Measurements from ENCODE around the gene KIF26B. TPM values are rescaled to one million over a fixed set of nuclear protein-coding genes. Genes with fewer than 3 reads are reported as not detected.

KIF26B gene
- total RNA-seq, 1 donor from 2014 or later = 3.5 TPM

DNA sequence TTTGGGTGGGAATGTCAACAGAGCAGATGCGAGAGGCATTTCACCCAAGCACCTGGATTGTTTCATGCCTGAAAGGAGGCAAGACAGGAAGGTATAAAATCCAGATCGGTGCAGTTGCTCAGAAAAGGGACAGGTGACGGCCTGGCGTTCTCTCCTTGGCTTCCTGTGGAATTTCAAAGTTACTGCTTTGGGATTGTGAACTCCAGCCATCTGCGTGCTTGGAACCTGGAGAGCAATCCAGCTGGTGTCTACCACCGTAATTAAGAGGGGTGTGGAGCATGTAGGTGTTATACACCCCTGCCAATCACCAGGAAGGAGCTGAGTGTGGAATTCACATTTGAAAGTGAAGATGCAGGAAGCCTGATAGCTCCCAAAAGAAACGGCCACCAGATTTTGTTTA lies 286.1 kb downstream of the KIF26B start:
- intact Hi-C loops (cut with micrococcal nuclease) = no loop called here
- Histone ChIP-seq H3K27ac (replicated peaks) (no peak overlapping the region), H3K4me1 (no peaks in the 10 kb centered on the region), H3K36me3 (no peaks in the 10 kb centered on the region), H3K27me3 (ENCODE audit: low read depth) (peaks cover 30% of the 10 kb centered on the region), H3K4me3 (no peak overlapping the region), H3K9me3 (replicated peaks) (peaks cover 3% of the 10 kb centered on the region)
- no peak for DNase-seq
- TF ChIP-seq, protein P1, sequence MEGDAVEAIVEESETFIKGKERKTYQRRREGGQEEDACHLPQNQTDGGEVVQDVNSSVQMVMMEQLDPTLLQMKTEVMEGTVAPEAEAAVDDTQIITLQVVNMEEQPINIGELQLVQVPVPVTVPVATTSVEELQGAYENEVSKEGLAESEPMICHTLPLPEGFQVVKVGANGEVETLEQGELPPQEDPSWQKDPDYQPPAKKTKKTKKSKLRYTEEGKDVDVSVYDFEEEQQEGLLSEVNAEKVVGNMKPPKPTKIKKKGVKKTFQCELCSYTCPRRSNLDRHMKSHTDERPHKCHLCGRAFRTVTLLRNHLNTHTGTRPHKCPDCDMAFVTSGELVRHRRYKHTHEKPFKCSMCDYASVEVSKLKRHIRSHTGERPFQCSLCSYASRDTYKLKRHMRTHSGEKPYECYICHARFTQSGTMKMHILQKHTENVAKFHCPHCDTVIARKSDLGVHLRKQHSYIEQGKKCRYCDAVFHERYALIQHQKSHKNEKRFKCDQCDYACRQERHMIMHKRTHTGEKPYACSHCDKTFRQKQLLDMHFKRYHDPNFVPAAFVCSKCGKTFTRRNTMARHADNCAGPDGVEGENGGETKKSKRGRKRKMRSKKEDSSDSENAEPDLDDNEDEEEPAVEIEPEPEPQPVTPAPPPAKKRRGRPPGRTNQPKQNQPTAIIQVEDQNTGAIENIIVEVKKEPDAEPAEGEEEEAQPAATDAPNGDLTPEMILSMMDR (IDR thresholded peaks at IDR 0.05; ENCODE audit: borderline replicate concordance) = no peak

DNA sequence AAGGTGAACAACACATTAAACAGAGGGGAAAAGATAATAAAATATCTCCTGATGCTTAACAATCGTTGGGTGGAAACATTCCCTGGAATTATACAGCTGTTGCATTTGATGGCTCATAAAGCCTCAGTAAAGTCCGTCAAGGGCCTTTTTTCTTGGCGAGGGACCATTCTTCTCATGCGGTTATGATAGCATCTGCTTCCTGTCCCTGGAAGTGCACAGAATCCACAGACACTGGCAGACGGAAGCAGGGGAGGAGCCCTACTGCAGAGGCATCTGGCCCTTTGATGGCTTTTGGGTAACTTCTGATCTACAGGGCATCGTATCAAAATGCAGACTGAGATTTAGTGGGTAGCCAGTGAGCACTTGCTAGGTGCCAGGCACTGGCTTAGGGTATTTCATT lies 286.9 kb downstream of the KIF26B start:
- Histone ChIP-seq H3K9me3 (replicated peaks) (peaks cover 3% of the 10 kb centered on the region), H3K4me3 (no peak overlapping the region), H3K27me3 (ENCODE audit: low read depth) (peaks cover 23% of the 10 kb centered on the region), H3K4me1 (no peaks in the 10 kb centered on the region), H3K36me3 (no peaks in the 10 kb centered on the region), H3K27ac (replicated peaks) (no peak overlapping the region)
- intact Hi-C loops (cut with micrococcal nuclease) = no loop called here
- no peak for DNase-seq
- TF ChIP-seq, protein P1 (IDR thresholded peaks at IDR 0.05; ENCODE audit: borderline replicate concordance) = no peak

DNA sequence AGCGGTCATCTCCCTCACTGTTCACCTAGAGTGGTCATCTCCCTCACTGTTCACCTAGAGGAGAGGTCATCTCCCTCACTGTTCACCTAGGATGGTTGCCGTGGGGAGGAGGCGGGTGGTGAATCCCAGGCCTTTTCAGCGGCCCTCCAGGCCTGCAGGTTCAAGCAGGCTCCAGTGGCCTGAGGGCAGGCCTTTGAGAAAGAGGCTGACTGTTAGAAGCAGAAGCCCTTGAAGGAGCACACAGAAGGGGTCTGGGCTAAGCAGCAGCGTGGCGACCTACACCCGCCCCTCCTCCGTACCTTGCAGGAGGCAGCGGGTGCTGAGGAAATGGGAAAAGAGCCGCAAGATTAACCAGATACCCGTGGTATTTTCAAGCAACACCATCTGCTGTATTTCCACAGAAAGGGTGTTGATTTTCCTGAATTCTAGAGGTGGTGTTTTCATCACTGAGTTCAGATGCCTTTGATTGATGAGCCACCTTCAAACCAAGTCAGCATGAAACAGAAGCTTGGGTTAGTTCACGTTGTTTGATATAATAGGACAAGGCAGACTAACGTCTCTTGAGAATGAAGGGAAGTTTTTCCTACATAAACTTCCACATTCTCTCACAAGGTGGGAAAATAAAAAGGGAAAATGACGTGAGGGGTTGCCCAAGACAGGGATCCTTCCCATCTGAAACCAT lies 289.5 kb downstream of the KIF26B start:
- peaks cover 3% of the 10 kb centered on the region for H3K9me3 ChIP-seq (replicated peaks)
- peaks cover 16% of the 10 kb centered on the region for H3K27me3 ChIP-seq (ENCODE audit: low read depth)
- no peak overlapping the region for H3K27ac ChIP-seq (replicated peaks)
- DNase-seq = no peak
- intact Hi-C loops (cut with micrococcal nuclease) = no loop called here
- H3K4me1 ChIP-seq = no peaks in the 10 kb centered on the region
- H3K36me3 ChIP-seq = no peaks in the 10 kb centered on the region
- TF ChIP-seq, protein P1 (IDR thresholded peaks at IDR 0.05; ENCODE audit: borderline replicate concordance) = no peak
- no peak overlapping the region for H3K4me3 ChIP-seq

DNA sequence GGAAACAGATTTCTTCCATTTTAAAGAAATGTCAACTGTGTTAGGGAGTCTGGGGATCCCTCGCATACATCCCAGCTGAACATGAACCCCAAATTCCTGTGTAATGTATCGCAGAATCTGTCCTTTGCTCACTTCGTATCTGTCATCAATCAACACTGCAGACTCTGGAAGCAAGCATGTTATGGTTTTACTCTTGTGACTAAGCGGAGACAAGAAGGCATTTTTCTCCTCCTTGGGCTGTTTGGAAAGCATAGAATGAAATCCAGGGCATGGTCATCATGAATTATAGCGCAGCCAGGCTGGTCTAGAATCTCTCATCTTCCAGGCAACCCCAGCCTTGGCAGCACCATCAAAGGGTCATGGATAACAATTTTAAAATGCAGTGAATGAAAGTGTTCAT lies 290.2 kb downstream of the KIF26B start:
- peaks cover 3% of the 10 kb centered on the region for H3K9me3 ChIP-seq (replicated peaks)
- no peaks in the 10 kb centered on the region for H3K36me3 ChIP-seq
- H3K27me3 ChIP-seq (ENCODE audit: low read depth) = peaks cover 9% of the 10 kb centered on the region
- intact Hi-C loops (cut with micrococcal nuclease) = no loop called here
- no peak overlapping the region for H3K27ac ChIP-seq (replicated peaks)
- no peaks in the 10 kb centered on the region for H3K4me1 ChIP-seq
- DNase-seq = no peak
- TF ChIP-seq, protein P1 (IDR thresholded peaks at IDR 0.05; ENCODE audit: borderline replicate concordance) = no peak
- H3K4me3 ChIP-seq = no peak overlapping the region

DNA sequence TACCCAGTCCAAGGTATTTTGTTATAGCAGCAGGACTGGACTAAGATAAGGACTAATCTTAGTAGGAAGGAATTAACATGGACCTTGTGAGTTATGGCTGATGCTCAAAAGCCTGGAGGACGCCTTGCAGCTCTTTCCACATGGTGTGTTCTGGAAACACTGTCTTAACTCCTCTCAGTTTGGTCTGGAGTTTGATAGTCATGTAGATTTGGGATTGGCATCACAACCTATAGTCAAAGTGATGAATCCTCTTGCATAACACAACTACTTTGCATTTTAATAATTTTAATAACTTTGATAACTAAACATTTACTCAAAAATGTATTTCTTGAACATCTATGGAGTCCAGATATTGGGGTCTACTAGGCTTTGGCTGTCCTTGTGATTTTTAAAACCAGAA lies 293.7 kb downstream of the KIF26B start:
- H3K27ac ChIP-seq (replicated peaks) = no peak overlapping the region
- H3K4me1 ChIP-seq = no peaks in the 10 kb centered on the region
- no peaks in the 10 kb centered on the region for H3K27me3 ChIP-seq (ENCODE audit: low read depth)
- H3K9me3 ChIP-seq (replicated peaks) = peaks cover 3% of the 10 kb centered on the region
- H3K4me3 ChIP-seq = no peak overlapping the region
- intact Hi-C loops (cut with micrococcal nuclease) = no loop called here
- no peaks in the 10 kb centered on the region for H3K36me3 ChIP-seq
- DNase-seq = no peak
- TF ChIP-seq, protein P1 (IDR thresholded peaks at IDR 0.05; ENCODE audit: borderline replicate concordance) = no peak
